Measurements from ENCODE around the gene CLCN2.

Gene CLCN2

DNA sequence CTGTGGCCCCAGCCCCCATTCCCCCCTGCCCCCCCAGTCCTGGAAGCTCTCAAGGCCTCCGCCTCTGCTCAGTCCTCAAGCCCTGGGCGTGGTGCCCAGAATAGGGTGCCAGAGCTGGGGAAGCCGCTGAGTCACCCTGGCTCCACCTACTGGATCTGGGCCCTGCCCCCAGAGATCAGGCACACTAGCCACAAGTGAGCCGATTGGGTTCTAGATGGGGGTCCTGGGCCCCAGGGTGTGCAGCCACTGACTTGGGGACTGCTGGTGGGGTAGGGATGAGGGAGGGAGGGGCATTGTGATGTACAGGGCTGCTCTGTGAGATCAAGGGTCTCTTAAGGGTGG is 41.3 kb downstream of the CLCN2 start:
- DNase-seq (ENCODE audit: low read depth): peak; percentile 81
- TF ChIP-seq, protein P1, sequence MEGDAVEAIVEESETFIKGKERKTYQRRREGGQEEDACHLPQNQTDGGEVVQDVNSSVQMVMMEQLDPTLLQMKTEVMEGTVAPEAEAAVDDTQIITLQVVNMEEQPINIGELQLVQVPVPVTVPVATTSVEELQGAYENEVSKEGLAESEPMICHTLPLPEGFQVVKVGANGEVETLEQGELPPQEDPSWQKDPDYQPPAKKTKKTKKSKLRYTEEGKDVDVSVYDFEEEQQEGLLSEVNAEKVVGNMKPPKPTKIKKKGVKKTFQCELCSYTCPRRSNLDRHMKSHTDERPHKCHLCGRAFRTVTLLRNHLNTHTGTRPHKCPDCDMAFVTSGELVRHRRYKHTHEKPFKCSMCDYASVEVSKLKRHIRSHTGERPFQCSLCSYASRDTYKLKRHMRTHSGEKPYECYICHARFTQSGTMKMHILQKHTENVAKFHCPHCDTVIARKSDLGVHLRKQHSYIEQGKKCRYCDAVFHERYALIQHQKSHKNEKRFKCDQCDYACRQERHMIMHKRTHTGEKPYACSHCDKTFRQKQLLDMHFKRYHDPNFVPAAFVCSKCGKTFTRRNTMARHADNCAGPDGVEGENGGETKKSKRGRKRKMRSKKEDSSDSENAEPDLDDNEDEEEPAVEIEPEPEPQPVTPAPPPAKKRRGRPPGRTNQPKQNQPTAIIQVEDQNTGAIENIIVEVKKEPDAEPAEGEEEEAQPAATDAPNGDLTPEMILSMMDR (conservative IDR thresholded peaks at IDR 0.05; ENCODE audit: low read depth, low read length): no peak
- H3K4me3 ChIP-seq (ENCODE audit: low read length): peak overlapping the region; percentile 17

DNA sequence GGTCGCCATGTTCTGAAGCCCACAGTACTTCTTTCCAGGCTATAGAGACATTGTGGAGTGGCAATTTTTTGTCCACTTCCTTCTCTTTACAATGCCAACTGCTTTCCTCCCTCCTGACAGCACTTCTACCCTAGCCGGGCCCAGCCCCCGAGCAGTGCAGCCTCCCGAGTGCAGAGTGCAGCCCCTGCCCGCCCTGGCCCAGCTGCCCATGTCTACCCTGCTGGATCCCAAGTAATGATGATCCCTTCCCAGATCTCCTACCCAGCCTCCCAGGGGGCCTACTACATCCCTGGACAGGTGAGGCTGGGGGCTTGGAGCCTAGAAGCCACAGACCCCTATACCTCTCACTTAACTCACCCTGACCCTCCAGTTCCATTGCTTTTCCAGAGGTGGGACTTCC is 44.2 kb downstream of the CLCN2 start:
- no peak overlapping the region for H3K4me3 ChIP-seq (ENCODE audit: low read length)
- TF ChIP-seq, protein P1 (conservative IDR thresholded peaks at IDR 0.05; ENCODE audit: low read depth, low read length): no peak
- no peak for DNase-seq (ENCODE audit: low read depth)

DNA sequence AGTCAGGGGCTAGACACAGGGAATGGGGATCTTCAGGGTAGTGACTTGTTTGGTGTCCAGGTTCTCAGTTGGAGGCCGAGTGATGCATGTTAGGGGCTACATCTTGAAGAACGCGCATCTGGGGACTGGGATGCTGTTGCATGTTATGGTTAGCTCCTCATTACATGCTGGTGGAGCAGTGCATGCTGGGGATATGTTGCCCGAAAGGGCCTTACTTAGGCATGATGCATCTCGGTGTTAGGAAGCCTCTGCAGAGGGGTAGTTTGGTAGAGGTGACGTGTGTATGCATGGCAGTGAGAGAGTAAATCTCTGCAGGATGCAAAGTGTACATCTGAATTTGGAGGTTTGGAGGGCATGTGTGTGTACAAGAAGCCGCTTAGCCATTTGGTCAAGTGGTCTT is 44.6 kb downstream of the CLCN2 start:
- TF ChIP-seq, protein P1 (conservative IDR thresholded peaks at IDR 0.05; ENCODE audit: low read depth, low read length): no peak
- DNase-seq (ENCODE audit: low read depth): no peak
- H3K4me3 ChIP-seq (ENCODE audit: low read length): peak overlapping the region; percentile 87

DNA sequence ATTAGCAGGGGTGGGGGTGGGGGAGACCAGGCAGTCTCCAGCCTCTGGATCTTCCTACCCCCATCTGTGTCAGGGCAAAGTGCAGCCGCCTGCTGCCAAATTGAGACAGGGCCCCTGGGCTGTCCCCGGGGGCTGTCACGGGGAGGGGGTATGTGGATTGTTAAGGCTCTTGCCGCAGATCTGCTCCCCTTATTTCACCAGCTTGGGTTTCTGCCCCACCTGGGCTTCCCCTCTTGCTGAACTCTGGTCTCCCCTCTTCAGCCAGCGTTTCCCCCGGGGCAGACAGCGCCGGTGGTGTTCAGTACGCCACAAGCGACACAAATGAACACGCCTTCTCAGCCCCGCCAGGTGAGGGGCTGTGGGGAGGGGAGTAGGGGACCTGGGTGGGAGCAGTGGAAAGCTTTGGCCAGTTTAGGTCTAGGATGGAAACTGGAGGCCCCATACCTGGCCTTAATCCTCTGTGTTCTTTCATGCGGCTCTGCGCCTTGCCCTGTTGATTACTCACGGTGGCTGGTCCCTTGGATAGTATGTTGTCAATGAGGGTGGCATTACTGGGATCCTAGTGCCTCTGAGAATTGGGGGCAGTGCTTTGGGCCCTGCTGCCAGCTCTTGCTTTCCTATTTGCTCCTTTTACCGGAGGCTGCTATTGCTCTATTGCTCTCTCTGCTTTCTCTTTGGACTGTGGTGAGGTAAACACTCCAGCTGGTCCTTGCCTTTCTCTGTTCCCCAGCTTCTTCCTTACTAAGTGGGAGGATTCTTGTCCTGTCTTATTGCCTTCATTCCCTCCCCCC is 45.3 kb downstream of the CLCN2 start:
- TF ChIP-seq, protein P1 (conservative IDR thresholded peaks at IDR 0.05; ENCODE audit: low read depth, low read length): no peak
- no peak for DNase-seq (ENCODE audit: low read depth)
- H3K4me3 ChIP-seq (ENCODE audit: low read length): peak overlapping the region; percentile 87

DNA sequence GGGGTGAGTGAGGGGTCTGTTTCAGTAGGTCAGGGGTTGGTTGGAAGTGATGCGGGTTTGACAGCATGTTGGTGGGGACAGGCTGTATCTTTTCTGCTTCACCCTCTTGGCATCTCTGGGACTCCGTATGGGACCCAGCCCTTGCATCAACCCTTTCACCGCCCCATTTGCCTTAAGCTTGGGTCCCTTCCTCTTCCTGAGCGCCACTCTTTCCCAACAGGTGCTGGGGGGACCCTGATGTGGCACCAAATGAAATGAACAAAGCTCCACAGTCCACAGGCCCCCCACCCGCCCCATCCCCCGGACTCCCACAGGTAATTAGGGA is 45.9 kb downstream of the CLCN2 start:
- peak overlapping the region; percentile 87 for H3K4me3 ChIP-seq (ENCODE audit: low read length)
- no peak for DNase-seq (ENCODE audit: low read depth)
- TF ChIP-seq, protein P1 (conservative IDR thresholded peaks at IDR 0.05; ENCODE audit: low read depth, low read length): no peak

DNA sequence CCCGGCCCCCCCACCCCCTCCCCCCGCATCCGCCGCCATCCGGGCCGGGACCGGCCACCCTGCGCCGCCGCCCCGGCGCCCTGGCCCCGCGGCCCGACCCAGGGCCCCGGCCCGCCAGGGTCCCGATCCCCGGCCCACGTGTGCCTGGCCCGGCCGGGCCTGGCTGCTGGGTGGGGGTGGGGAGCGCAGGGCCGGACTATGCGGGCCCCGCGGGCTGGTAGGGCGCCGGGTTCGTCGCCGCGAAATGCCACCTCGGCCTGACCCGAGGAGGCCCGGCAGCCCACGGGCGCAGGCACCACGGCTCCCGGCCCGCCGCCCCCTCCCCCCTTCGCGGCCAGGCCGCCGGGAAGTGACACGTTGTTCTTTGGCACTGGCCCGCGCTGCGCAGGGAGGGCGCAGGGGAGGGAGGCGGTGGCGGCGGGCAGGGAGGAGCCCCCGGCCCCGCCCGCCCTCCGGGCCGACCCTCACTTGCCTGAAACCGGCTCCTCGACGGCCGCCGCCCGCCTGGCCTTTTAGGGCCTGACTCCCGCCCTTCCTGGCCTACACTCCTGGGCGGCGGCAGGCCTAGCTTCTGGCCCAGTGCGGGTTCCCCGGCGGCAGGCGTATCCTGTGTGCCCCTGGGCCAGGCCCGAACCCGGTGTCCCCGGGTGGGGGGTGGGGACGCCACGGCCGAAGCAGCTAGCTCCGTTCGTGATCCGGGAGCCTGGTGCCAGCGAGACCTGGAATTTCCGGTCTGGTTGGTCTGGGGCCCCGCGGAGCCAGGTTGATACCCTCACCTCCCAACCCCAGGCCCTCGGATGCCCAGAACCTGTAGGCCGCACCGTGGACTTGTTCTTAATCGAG is 46.5 kb downstream of the CLCN2 start:
- TF ChIP-seq, protein P1 (conservative IDR thresholded peaks at IDR 0.05; ENCODE audit: low read depth, low read length): no peak
- H3K4me3 ChIP-seq (ENCODE audit: low read length): peak overlapping the region; percentile 87

DNA sequence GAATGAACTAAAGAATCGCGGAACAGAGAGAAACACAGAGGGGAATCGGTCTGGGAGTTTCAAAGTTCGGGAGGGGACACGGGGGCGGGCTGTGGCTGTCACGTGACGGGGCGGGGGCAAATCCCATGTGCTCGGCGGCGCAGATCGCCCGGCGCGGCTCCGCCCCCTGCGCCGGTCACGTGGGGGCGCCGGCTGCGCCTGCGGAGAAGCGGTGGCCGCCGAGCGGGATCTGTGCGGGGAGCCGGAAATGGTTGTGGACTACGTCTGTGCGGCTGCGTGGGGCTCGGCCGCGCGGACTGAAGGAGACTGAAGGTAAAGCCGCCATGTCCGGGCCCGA is 47.1 kb downstream of the CLCN2 start, which contains the start of gene EIF4G1:
Gene EIF4G1, plus strand, starts transcription at position 244 of the 337 bp plus-strand sequence. CDS start 1,191 bp downstream, outside the sequence.
- peak within 1 kb of the TSS; percentile 87 for H3K4me3 ChIP-seq (ENCODE audit: low read length)
- TF ChIP-seq, protein P1 (conservative IDR thresholded peaks at IDR 0.05; ENCODE audit: low read depth, low read length): no peak
- peak; percentile 69 for DNase-seq (ENCODE audit: low read depth)

More for the DNA sequence above, 46.5 kb downstream of the CLCN2 start:
- DNase-seq (ENCODE audit: low read depth): no peak
